Measurements from ENCODE around the gene PTCD1. TPM values are rescaled to one million over a fixed set of nuclear protein-coding genes. Genes with fewer than 3 reads are reported as not detected.
A peak's percentile ranks its signal among the peaks of the same experiment; 100 is the strongest.

Gene PTCD1
- total and polyA plus RNA-seq, 2 experiments from 2014 or later: 12.2 to 13.4 TPM

DNA sequence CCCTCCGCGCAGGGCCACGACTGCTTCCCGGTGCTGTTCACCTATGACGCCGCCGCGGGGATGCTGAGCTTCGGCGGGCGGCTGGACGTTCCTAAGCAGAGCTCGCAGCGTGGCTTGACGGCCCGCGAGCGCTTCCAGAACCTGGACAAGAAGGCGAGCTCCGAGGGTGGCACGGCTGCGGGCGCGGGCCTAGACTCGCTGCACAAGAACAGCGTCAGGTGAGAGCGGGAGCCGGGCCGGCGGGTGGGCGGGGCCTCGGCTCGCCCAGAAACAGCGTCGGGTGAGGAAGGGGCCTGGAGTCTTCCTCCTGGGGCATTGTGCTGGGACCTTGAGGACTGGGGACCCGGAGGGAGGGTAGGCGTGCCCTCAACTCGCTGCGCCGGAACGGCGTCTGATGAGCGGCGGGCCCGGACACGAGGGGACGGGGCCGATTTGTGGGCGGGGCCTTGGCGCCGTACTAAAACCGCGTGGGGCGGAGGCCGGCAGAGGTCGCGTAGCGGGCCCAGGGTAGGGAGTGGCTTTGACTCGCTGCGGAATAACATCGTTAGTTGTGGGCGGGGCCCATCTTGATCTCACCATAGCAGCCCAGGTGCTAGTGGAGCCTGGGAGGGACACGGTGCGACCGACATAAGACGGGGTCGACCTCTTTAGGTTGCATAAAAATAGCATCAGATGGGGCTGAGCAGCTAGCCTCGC lies 45.8 kb downstream of the PTCD1 start:
- Histone ChIP-seq H3K79me2 (replicated peaks; ENCODE audit: insufficient read depth) (no peaks in the 10 kb centered on the region), H3K36me3 (ENCODE audit: insufficient read depth) (peaks cover 8% of the 10 kb centered on the region; the same call in 1 of the 2 replicates), H3F3A (replicated peaks; ENCODE audit: low read depth) (peaks cover 30% of the 10 kb centered on the region), H3K27me3 (ENCODE audit: insufficient read depth) (no peaks in the 10 kb centered on the region), H2AFZ (peak overlapping the region; percentile 75; the same call in 1 of the 2 replicates), H3K4me3 (peak overlapping the region; percentile 65), H3K4me1 (ENCODE audit: insufficient read depth) (peaks cover 5% of the 10 kb centered on the region; the same call in 1 of the 2 replicates), H4K20me1 (replicated peaks; ENCODE audit: insufficient read depth) (peaks cover 21% of the 10 kb centered on the region), H3K27ac (ENCODE audit: low read depth) (peak overlapping the region; percentile 90), H3K4me2 (peak overlapping the region; percentile 85), H3K9me2 (ENCODE audit: insufficient read depth) (no peaks in the 10 kb centered on the region)
- H3K4me3 Mint-ChIP-seq: peak overlapping the region; percentile 91
- H3K27ac Mint-ChIP-seq: peak overlapping the region; percentile 97
- H3K36me3 Mint-ChIP-seq (ENCODE audit: low read depth): peaks cover 46% of the 10 kb centered on the region
- no peaks in the 10 kb centered on the region for H3K9me3 Mint-ChIP-seq
- ATAC-seq: peak; percentile 81
- H3K4me1 Mint-ChIP-seq: peaks cover 15% of the 10 kb centered on the region
- TF ChIP-seq ZNF114 (CRISPR knock-in tag; IDR thresholded peaks at IDR 0.05): no peak
- TF ChIP-seq JUNB (IDR thresholded peaks at IDR 0.05; ENCODE audit: unreplicated experiment): no peak
- no peak for TF ChIP-seq ZNF331 (CRISPR knock-in tag; IDR thresholded peaks at IDR 0.05; ENCODE audit: low read depth)
- TF ChIP-seq POLR2AphosphoS5 (IDR thresholded peaks at IDR 0.05; ENCODE audit: low read depth): peak; percentile 50; the same call in 1 of the 2 replicates
- TF ChIP-seq, protein P1, sequence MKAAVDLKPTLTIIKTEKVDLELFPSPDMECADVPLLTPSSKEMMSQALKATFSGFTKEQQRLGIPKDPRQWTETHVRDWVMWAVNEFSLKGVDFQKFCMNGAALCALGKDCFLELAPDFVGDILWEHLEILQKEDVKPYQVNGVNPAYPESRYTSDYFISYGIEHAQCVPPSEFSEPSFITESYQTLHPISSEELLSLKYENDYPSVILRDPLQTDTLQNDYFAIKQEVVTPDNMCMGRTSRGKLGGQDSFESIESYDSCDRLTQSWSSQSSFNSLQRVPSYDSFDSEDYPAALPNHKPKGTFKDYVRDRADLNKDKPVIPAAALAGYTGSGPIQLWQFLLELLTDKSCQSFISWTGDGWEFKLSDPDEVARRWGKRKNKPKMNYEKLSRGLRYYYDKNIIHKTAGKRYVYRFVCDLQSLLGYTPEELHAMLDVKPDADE (IDR thresholded peaks at IDR 0.05): no peak
- peaks cover 23% of the 10 kb centered on the region for H3K27me3 Mint-ChIP-seq (ENCODE audit: insufficient read depth, low read depth, poor library complexity)
- peak; percentile 93 for DNase-seq (ENCODE audit: low spot score)

DNA sequence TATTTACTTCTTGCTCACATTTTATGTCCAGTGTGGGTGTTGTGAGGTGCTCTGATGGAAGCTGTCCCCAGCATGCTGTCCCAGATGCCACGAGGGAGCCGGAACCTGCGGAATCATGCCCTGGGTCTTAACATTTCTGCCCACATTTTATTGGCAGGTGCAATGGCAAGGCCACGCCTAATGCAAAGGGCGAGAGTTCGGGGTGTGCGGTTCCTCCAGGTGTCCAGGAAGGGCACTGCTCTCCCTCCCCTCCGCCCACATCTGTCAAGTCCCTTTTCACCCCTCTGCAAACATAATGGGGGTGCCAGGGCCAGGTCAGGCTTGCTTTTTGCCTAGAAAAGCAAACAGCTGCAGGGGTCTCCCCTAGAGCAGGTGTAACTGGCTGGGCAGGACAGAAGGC lies 46.6 kb downstream of the PTCD1 start:
- Histone ChIP-seq H3K4me2 (peak overlapping the region; percentile 85), H3F3A (replicated peaks; ENCODE audit: low read depth) (peaks cover 29% of the 10 kb centered on the region), H3K9me2 (ENCODE audit: insufficient read depth) (no peaks in the 10 kb centered on the region), H4K20me1 (replicated peaks; ENCODE audit: insufficient read depth) (peaks cover 16% of the 10 kb centered on the region), H3K27ac (ENCODE audit: low read depth) (peak overlapping the region; percentile 90; the same call in 1 of the 2 replicates), H3K36me3 (ENCODE audit: insufficient read depth) (peaks cover 6% of the 10 kb centered on the region; the same call in 1 of the 2 replicates), H3K79me2 (replicated peaks; ENCODE audit: insufficient read depth) (no peaks in the 10 kb centered on the region), H2AFZ (peak overlapping the region; percentile 75; the same call in 1 of the 2 replicates), H3K27me3 (ENCODE audit: insufficient read depth) (no peaks in the 10 kb centered on the region), H3K4me1 (ENCODE audit: insufficient read depth) (peaks cover 5% of the 10 kb centered on the region; the same call in 1 of the 2 replicates), H3K4me3 (peak overlapping the region; percentile 65)
- Mint-ChIP-seq H3K9me3 (no peaks in the 10 kb centered on the region), H3K36me3 (ENCODE audit: low read depth) (peaks cover 42% of the 10 kb centered on the region), H3K4me3 (peak overlapping the region; percentile 91), H3K4me1 (peaks cover 13% of the 10 kb centered on the region), H3K27ac (no peak overlapping the region), H3K27me3 (ENCODE audit: insufficient read depth, low read depth, poor library complexity) (peaks cover 23% of the 10 kb centered on the region)
- no peak for DNase-seq (ENCODE audit: low spot score)
- TF ChIP-seq CREB1 (CRISPR knock-in tag; IDR thresholded peaks at IDR 0.05; ENCODE audit: low read depth) (no peak), CTCF (conservative IDR thresholded peaks at IDR 0.05; ENCODE audit: low read depth in 2 of 2) (no peak)
- no peak for ATAC-seq

Data from GM23338 (cell line).